ENCODE data around the gene HS3ST2. TPM values are rescaled to one million over a fixed set of nuclear protein-coding genes. Genes with fewer than 3 reads are reported as not detected.

The HS3ST2 gene
- polyA plus RNA-seq, 2 of the 4 experiments (the other 2 are of a cell fraction): not detected

- TF ChIP-seq REST (IDR thresholded peaks at IDR 0.05) (no peak), POLR2A (IDR thresholded peaks at IDR 0.05; ENCODE audit: low read length) (no peak), RCOR1 (IDR thresholded peaks at IDR 0.05; ENCODE audit: low read depth, low read length) (no peak), CBX8 (IDR thresholded peaks at IDR 0.05) (no peak), FOXS1 (CRISPR knock-in tag; IDR thresholded peaks at IDR 0.05) (no peak), USF2 (IDR thresholded peaks at IDR 0.05) (no peak)
These were observed 34.5 kb downstream of the HS3ST2 start (continued) for GRCh38 chr16:22848451-22848850.

- no peak for FAIRE-seq
- CTCF ChIA-PET: interaction anchor here (1.0 kb wide), 1 partner anchor 13 kb away, joined by 3 read pairs; no protein-coding TSS in a partner anchor
These were observed 35.6 kb downstream of the HS3ST2 start for GRCh38 chr16:22849517-22849916.

More at GRCh38 chr16:22849517-22849916, 35.6 kb downstream of the HS3ST2 start:
- 13% methylated on average over 2 of the region's 2 CpGs for WGBS (ENCODE audit: missing lambda C conversion rate)
- no peaks in the 10 kb centered on the region for H3K9me3 ChIP-seq
- POLR2A ChIA-PET: no interaction called here
- H3K4me2 ChIP-seq: no peak overlapping the region
- H3K4me1 ChIP-seq: no peaks in the 10 kb centered on the region
- TF ChIP-seq HOXB5 (CRISPR knock-in tag; IDR thresholded peaks at IDR 0.05): no peak
- no peak for TF ChIP-seq HOXB13 (CRISPR knock-in tag; IDR thresholded peaks at IDR 0.05; ENCODE audit: low read depth)
- TF ChIP-seq HES2 (IDR thresholded peaks at IDR 0.05): no peak
- TF ChIP-seq ATOH8 (CRISPR knock-in tag; IDR thresholded peaks at IDR 0.05; ENCODE audit: low read depth): no peak
- TF ChIP-seq CBX8 (IDR thresholded peaks at IDR 0.05): no peak
- no peak for TF ChIP-seq SREBF2 (IDR thresholded peaks at IDR 0.05)
- no peak for TF ChIP-seq MAX (IDR thresholded peaks at IDR 0.05)
- no peak for TF ChIP-seq CTCF (IDR thresholded peaks at IDR 0.05)
- TF ChIP-seq MYC (IDR thresholded peaks at IDR 0.05; ENCODE audit: borderline replicate concordance, low read length): no peak
- no peak for TF ChIP-seq REST (IDR thresholded peaks at IDR 0.05)
- no peak for TF ChIP-seq CBX2 (IDR thresholded peaks at IDR 0.05; ENCODE audit: borderline replicate concordance, low read depth)
- no peak for TF ChIP-seq ELK1 (IDR thresholded peaks at IDR 0.05; ENCODE audit: low read depth, low read length)
- no peak for TF ChIP-seq CHD2 (IDR thresholded peaks at IDR 0.05; ENCODE audit: low read length, partially characterized antibody)
- no peak for TF ChIP-seq BHLHE40 (IDR thresholded peaks at IDR 0.05; ENCODE audit: low read depth, low read length)
- TF ChIP-seq RFX5 (IDR thresholded peaks at IDR 0.05): no peak
- TF ChIP-seq FOXS1 (CRISPR knock-in tag; IDR thresholded peaks at IDR 0.05): no peak
- TF ChIP-seq ZC3H11A (IDR thresholded peaks at IDR 0.05): no peak
- no peak for TF ChIP-seq HOXA7 (CRISPR knock-in tag; IDR thresholded peaks at IDR 0.05)
- no peak for DNase-seq (ENCODE audit: low read depth in 1 of 2, low spot score in 1 of 2)
- H3K4me3 ChIP-seq: no peak overlapping the region
- H3K27ac ChIP-seq: no peak overlapping the region
- no peak for ATAC-seq

Measured in A549 (cell line).